ENCODE results near the gene NDFIP2.

DNA sequence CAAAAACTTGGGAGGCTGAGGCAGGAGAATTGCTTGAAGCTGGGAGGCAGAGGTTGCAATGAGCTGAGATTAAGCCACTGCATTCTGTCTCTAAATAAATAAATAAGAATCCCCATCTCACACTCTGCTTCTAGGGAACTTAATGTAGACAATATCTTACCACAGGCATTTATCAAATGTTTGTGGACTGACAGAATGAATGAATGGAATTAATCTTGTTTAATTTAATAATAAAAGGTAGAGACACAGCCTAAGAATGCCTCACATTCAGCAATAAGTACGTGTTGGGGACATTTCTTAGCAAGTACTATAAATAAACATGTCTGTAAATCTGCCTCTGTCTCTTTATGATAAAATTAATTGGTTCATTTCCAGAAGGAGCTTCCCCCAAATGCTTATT, 38.7 kb upstream of the NDFIP2 start:
- no peak for TF ChIP-seq CTCF (IDR thresholded peaks at IDR 0.05; ENCODE audit: insufficient read depth, low read length, poor library complexity, severe bottlenecking)
- TF ChIP-seq EZH2phosphoT487 (conservative IDR thresholded peaks at IDR 0.05; ENCODE audit: low read length), result no peak
